ENCODE results near the gene NFKBIE. TPM values are rescaled to one million over a fixed set of nuclear protein-coding genes. Genes with fewer than 3 reads are reported as not detected.

NFKBIE gene
- total and polyA plus RNA-seq, 2 of the 13 experiments (the other 11 are each of a cell fraction or from before 2014, with no cell fraction given) = 6.7 to 14.5 TPM

DNA sequence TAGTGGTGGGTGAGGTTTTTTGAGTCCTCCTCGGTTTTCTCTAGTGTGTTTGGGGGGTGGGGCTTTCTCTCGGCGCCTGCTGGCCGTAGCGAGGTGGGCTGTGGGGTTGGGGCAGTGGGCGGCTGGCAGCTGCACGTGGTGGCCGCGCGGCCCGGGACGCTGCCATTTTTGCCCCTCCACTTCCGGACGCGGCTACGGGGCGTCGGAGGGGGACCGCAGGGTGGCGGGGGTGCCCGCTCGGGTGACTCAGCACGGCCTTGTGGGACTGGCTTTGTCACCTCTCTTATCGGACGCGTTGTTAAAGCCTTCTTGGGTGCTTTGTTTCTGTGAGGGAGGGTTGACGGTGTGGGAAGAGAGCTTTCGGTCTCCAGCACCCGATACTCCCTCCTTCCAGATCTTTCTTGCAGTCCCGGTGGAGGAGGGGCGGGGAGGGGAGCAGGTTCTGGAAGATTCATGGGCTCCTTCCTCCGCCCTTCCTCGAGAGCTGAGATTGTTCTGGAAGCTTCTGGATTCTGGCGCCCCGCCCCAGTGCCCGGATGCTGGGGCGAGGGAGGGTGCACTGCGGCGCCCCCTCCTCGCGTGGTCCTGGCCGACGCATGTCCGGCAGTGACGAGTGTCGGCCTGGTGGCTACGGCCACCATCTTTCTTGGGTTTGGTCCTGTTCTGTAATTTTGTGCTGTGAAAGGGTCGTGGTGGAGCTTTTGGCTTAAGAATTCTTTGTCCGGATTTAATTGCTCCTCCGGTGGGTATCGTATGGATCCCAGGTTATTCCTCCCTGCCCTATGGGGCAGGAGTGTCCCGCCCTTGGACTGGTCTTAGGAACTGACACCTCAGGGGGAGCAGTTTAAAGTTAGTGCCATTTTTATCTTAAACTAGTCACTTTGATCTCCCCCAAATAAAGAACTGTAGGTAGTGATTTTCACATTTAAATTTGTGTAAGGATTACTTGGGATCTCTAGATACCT is 17.7 kb downstream of the NFKBIE start (continued):
- TF ChIP-seq ZNF333 (CRISPR knock-in tag; IDR thresholded peaks at IDR 0.05; ENCODE audit: borderline replicate concordance) (peak; percentile 29; the same call in 1 of the 2 replicates), MAFG (CRISPR knock-in tag; IDR thresholded peaks at IDR 0.05) (0 out of 2 replicates have a peak, but pooled peaks have one; percentile 46), KAT7 (CRISPR knock-in tag; IDR thresholded peaks at IDR 0.05; ENCODE audit: borderline replicate concordance) (peak; percentile 86; the same call in 1 of the 2 replicates), ZNF160 (CRISPR knock-in tag; IDR thresholded peaks at IDR 0.05) (no peak), ZNF781 (CRISPR knock-in tag; IDR thresholded peaks at IDR 0.05; ENCODE audit: borderline replicate concordance, not compliant biosample characterization) (peak; percentile 50), SNRNP70 (IDR thresholded peaks at IDR 0.05; ENCODE audit: low read depth, low read length) (no peak), MYC (CRISPR knock-in tag; IDR thresholded peaks at IDR 0.05; ENCODE audit: borderline replicate concordance) (peak; percentile 95), ZNF761 (CRISPR knock-in tag; conservative IDR thresholded peaks at IDR 0.05) (peak; percentile 8; the same call in 1 of the 2 replicates), PAF1 (CRISPR knock-in tag; IDR thresholded peaks at IDR 0.05) (peak; percentile 70; the same call in 1 of the 2 replicates), RBM22 (optimal IDR thresholded peaks at IDR 0.05; ENCODE audit: low read length) (peak; percentile 2), JUN (CRISPR knock-in tag; IDR thresholded peaks at IDR 0.05) (no peak), ARHGAP35 (CRISPR knock-in tag; IDR thresholded peaks at IDR 0.05; ENCODE audit: borderline replicate concordance) (peak; percentile 28; the same call in 1 of the 2 replicates), ZNF138 (CRISPR knock-in tag; IDR thresholded peaks at IDR 0.05; ENCODE audit: low read depth) (0 out of 2 replicates have a peak, but pooled peaks have one; percentile 40), ZNF510 (CRISPR knock-in tag; IDR thresholded peaks at IDR 0.05; ENCODE audit: low read depth) (0 out of 2 replicates have a peak, but pooled peaks have one; percentile 30), NFE2L2 (IDR thresholded peaks at IDR 0.05; ENCODE audit: low read length) (peak; percentile 42; the same call in 1 of the 2 replicates), MZF1 (CRISPR knock-in tag; IDR thresholded peaks at IDR 0.05; ENCODE audit: borderline replicate concordance) (0 out of 2 replicates have a peak, but pooled peaks have one; percentile 26), EED (CRISPR knock-in tag; IDR thresholded peaks at IDR 0.05) (0 out of 2 replicates have a peak, but pooled peaks have one; percentile 1)
- TF ChIP-seq, protein P1, sequence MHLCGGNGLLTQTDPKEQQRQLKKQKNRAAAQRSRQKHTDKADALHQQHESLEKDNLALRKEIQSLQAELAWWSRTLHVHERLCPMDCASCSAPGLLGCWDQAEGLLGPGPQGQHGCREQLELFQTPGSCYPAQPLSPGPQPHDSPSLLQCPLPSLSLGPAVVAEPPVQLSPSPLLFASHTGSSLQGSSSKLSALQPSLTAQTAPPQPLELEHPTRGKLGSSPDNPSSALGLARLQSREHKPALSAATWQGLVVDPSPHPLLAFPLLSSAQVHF (CRISPR knock-in tag; IDR thresholded peaks at IDR 0.05) = peak; percentile 23; the same call in 1 of the 2 replicates
- TF ChIP-seq, protein P2, sequence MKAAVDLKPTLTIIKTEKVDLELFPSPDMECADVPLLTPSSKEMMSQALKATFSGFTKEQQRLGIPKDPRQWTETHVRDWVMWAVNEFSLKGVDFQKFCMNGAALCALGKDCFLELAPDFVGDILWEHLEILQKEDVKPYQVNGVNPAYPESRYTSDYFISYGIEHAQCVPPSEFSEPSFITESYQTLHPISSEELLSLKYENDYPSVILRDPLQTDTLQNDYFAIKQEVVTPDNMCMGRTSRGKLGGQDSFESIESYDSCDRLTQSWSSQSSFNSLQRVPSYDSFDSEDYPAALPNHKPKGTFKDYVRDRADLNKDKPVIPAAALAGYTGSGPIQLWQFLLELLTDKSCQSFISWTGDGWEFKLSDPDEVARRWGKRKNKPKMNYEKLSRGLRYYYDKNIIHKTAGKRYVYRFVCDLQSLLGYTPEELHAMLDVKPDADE (CRISPR knock-in tag; IDR thresholded peaks at IDR 0.05) = no peak
- TF ChIP-seq, protein P3, sequence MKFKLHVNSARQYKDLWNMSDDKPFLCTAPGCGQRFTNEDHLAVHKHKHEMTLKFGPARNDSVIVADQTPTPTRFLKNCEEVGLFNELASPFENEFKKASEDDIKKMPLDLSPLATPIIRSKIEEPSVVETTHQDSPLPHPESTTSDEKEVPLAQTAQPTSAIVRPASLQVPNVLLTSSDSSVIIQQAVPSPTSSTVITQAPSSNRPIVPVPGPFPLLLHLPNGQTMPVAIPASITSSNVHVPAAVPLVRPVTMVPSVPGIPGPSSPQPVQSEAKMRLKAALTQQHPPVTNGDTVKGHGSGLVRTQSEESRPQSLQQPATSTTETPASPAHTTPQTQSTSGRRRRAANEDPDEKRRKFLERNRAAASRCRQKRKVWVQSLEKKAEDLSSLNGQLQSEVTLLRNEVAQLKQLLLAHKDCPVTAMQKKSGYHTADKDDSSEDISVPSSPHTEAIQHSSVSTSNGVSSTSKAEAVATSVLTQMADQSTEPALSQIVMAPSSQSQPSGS (CRISPR knock-in tag; IDR thresholded peaks at IDR 0.05) = 0 out of 2 replicates have a peak, but pooled peaks have one; percentile 19

Measured in HepG2 (cell line).